HG03442 (cell line): ENCODE measurements around the gene RFTN1.
A peak's percentile ranks its signal among the peaks of the same experiment; 100 is the strongest.
"Not testable (repeated sequence)": the region's sequence is repeated elsewhere in the genome, so short reads cannot be mapped to it uniquely, and the experiment has no call there.

Experiments
- ATAC-seq: cut with Tn5 transposase; IDR thresholded peaks from one replicate; pipeline ENCODE4 v1.9.1; 2021; ENCODE audit warnings: mild to moderate bottlenecking, moderate library complexity; ENCODE audit not compliant: unreplicated experiment

Gene RFTN1

GRCh38 chr3:16313886-16314645 is 199.4 kb downstream of the RFTN1 start:
- no peak for ATAC-seq

DNA sequence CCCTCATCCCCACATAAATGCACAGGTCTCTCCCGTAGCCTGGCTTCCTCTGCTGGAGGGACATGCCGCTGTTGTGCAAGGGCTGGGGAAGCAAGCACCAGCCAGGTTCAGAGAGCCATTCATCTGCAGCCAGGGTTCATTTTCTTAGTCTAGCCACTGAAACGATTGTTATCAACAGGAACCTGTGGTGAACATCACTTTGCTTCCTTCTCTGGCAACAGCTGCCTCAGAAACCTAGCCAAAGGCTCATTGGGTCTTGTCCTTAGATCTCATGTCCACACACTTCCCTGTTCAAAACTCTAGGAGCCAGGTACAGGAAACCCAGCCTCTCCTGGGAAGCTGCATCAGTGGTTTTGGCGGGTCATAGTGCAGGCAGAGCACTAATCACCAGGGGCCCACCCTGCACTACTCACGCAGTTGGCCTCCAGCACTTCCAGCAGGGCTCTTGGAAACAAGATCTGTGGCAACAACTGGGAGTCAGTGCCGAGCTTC is 201.5 kb downstream of the RFTN1 start:
- ATAC-seq = peak; percentile 47

GRCh38 chr3:16310486-16310885 is 203.0 kb downstream of the RFTN1 start:
- ATAC-seq = not testable (repeated sequence)

GRCh38 chr3:16309558-16309957 is 203.9 kb downstream of the RFTN1 start:
- peak; percentile 89 for ATAC-seq

- ATAC-seq = no peak
Measured at GRCh38 chr3:16308727-16309126, 204.8 kb downstream of the RFTN1 start.

DNA sequence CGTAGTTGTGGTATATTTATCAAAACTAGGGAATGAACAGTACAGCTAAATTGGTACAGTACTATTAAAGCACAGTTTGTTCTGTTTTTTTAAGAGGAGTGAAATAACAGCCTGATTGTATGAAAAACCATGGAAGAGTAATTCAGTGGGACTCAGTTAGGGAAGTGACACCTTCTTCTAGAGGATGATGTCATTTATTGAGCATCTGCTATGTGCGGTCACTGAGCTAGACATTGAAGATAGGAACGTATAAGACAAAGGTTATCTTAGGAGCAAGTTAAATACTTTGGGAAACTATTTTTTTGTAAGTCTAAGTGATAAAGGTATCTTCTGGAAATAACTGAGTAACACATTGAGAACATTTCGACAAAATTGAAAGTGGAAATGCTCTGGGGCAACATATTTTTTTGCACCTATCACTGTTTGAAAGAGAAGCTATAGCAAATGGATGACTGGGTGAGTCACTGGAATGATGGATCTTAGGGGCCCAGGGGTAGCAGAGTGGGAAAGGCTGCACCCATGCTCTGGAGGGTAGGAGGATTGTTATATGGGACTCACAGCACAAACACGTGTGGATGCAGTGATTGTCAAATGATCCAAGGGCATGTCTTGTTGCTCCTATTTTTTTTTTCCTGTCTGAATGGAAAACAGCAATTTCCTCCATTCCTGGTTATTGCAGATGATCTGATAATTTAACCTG is 205.5 kb downstream of the RFTN1 start:
- ATAC-seq = no peak

- ATAC-seq = no peak
Measured at GRCh38 chr3:16305111-16305541, 208.4 kb downstream of the RFTN1 start.

GRCh38 chr3:16304061-16305010 is 209.2 kb downstream of the RFTN1 start:
- no peak for ATAC-seq

DNA sequence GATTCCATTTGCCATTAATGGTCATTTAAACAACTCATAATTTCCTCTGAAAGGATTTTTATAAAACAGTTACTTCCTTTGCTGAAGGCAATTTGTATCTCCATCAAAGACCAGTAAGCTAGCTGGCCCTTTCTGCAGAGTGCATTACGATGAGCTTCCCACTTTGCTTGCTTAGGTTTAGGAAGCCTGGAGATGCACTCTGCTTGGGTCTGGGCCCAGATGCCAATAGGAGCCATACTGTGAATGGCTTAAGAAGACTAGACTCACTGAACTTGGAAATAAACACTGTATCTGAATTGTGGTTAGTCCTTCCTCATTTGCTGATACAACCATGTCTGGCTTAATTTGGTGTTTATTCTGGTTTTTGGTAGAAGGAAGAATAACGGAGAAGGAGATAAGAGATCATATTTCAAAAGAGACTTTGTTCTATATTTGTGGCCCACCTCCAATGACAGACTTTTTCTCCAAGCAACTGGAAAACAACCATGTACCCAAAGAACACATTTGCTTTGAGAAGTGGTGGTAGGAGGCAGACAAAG is 210.4 kb downstream of the RFTN1 start:
- no peak for ATAC-seq

DNA sequence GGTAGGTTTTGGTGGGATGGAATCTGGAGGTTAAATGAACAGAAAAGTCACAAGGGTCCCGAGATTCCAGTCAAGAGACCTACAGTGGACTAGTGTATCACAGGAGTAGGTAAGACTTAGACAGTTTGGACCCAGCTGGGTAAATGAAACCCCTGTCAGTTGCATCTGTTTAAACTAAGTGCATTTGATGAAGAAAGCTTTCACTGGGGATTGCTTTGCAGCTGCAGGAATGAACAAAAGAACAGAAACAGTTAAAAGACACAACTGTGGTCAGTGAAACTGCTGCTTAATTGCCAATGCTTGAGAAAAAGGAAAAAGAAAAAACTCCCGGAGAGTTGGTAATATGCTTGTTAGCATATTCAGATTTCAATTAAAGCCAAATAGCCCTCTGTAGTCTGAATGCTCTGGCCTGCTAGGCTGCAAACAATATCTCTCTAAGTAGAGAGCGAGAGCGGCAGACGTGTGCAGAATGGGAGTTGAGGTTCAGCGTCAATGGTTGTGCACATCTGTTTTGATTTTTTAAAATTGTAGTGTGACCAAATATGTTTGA is 211.3 kb downstream of the RFTN1 start:
- no peak for ATAC-seq

GRCh38 chr3:16301507-16301906 is 212.0 kb downstream of the RFTN1 start:
- ATAC-seq = no peak

- ATAC-seq = peak; percentile 61
Measured at GRCh38 chr3:16300881-16301359, 212.6 kb downstream of the RFTN1 start.

- peak; percentile 61 for ATAC-seq
Measured at GRCh38 chr3:16300307-16300706, 213.2 kb downstream of the RFTN1 start.

GRCh38 chr3:16299746-16300145 is 213.8 kb downstream of the RFTN1 start:
- no peak for ATAC-seq

DNA sequence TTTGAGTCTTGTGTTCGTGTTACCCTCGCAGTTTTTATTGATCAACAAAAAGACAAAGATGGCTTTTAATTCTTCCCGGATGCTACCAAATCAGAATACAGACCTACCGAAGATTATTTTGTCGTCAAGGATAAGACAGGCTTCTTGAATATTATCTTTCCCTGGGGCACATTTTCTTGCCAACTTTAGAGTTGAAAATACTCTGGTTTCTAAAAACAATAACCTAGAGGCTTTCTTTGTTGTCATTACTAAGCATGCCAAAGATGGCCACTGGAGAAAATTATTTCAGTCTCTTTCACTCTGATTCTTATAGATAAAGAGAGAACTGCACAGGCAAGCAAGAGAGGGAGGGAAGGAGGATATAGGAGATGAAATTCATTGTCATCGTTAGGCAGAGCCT is 214.6 kb downstream of the RFTN1 start:
- no peak for ATAC-seq

- no peak for ATAC-seq
Measured at GRCh38 chr3:16297997-16298885, 215.3 kb downstream of the RFTN1 start.

DNA sequence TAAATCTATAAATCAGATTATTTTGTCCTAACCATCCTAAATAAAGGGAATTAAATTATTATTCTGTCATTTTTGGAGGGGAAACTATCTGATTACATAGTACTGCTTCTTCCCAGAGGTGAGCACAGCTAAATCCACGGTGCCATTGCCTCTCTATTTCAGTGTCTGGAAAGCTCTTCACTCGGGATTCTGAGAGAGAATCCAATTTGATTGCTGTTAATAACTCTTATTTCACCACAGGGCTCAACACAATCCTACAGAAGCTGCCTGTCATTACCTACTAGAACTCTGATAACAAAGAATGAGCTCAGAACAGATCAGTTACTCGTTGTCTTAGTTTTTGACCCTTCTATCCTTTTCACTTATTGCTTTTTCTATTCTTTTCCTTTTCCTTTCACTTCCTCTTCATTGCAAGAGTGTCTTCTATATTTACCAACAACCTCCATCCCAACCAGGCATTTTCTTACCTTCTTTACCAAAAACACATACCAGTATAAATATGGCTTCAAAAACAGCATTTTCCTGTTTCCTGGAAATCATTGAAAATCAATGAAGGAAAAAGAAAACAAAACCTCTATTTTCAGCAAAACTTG is 218.1 kb downstream of the RFTN1 start:
- ATAC-seq = no peak

DNA sequence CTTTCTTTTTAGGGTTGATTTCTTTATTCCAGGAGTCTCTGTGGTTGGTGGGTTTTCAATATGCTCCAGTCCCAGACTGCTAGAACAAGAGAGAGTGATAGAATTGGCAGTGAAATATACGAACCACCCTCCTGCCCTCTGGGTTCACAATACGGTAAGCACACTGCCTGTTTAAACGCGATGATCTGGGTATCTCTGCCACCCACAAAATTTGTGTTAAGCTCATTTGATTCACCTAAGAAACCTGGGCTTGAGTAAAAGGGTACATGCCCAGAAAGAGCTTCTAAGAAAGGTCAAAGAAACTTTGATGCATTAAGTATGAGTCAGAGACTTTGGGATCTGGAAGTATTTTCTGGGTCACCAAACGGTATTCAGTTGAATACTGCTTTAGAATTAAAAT is 218.7 kb downstream of the RFTN1 start:
- ATAC-seq = no peak

GRCh38 chr3:16290827-16291196 is 222.7 kb downstream of the RFTN1 start:
- peak; percentile 42 for ATAC-seq
